Dermis blood vessel endothelial cell (primary cell): ENCODE data around the gene PLXND1. TPM values are rescaled to one million over a fixed set of nuclear protein-coding genes. Genes with fewer than 3 reads are reported as not detected.

Experiments used
- DNase-seq: peaks from one replicate; pipeline ENCODE4 v3.0.0; 2010
- total RNA-seq: library from RNA; depleted of rRNA; stranded (reverse); fragments of >200 nt; gene quantifications from 2 replicates; pipeline ENCODE4 v1.2.3, GENCODE V29; 2014

Gene PLXND1
- total RNA-seq, 1 donor from 2014 or later = 415 TPM

DNA sequence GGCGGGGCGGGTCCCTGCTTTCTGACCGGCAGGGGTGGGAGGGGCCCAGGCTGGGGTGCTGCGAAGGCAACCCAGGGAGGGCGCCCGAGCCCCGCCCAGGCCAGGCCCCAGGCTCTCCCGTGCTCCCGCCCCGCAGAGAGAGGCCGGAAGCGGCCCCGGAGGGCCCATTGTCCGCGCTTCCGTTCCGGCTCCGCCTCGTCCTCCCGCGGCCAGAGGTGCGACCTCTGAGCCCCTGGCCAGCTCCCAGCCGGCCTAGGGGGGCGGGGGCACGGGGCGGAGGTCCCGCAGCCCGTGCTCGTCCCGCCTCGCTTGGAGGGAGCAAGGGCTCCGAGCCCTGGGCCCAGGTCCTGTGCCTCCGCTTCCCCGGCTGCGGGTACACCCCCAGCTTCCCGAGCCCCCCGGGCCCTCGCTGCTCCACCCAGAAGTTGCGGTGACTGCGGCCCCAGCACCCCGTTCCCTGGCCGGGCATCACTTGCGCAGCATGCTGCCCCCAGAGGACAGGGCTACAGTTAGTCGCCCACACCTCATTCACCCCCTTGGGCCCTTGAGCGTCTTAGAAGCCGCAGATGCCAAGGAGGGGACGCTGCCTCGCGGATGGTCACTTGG lies 20.4 kb upstream of the PLXND1 start:
- peak; percentile 85 for DNase-seq

DNA sequence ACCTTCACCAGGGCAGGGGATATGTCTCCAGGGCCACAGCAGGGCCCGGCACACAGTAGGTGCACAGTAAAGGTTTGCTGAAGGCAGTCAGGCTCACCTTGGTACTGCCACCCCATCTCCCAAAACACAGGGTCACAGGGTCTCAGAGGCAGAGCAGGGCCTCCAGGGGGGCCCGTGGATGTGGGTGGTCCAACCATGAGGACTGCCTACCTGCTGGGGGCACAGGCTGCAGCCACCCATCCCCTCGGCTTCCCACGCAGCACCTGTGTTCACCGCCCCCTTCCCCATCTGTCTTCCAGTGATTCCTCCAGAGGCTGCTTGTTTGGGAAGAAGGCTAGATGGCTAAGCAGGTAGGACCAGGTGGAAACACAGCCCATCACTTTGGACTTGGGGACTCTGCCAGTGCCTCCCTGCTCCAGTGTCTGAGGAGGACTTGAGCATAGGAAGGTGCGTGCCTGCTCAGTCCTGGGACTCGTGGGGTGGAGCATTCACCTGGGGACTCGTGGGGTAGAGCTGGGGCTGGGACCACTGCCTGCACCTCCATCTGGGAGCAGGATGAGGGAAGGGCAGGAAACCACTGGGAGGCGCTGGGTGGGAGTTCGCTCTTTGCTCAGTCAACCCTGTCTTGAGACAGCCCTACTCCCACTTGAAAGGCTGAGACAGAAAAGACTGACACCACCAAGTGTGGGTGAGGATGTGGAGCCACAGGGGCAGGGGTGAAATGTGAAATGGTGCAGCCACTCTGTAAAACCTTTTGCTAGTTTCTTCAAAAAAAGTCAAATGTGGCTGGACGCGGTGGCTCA lies 18.8 kb upstream of the PLXND1 start:
- peak; percentile 68 for DNase-seq

DNA sequence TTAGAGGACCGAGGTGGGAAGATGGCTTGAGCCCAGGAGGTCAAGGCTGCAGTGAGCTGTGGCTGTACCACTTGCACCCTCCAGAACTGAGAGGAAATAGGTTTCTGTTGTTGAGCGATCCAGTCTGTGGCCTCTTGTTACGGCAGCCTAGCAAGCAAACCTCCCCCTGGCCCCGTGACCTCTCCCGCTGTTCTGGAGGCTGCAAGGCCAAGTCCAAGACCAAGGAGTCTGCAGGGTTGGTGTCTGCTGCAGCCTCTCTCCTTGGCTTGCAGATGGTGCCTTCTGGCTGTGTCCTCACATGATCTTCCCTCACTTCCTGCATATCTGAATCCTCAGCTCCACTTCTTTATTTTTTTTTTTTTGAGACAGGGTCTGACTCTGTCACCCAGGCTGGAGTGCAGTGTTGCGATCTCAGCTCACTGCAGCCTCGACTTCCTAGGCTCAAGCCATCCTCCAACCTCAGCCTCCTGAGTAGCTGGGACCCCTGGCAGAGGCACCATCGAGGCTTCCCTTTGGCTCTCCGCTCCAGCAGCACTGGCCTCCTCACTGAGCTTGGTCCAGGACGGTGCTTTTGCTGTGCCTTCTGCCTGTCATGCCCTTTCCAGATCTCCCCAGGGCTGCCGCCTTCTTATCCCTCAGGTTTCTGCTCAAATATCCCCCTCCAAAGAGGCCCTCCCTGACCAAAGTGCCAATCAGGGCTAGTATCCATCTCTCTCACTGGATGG lies 18.0 kb upstream of the PLXND1 start:
- peak; percentile 36 for DNase-seq

DNA sequence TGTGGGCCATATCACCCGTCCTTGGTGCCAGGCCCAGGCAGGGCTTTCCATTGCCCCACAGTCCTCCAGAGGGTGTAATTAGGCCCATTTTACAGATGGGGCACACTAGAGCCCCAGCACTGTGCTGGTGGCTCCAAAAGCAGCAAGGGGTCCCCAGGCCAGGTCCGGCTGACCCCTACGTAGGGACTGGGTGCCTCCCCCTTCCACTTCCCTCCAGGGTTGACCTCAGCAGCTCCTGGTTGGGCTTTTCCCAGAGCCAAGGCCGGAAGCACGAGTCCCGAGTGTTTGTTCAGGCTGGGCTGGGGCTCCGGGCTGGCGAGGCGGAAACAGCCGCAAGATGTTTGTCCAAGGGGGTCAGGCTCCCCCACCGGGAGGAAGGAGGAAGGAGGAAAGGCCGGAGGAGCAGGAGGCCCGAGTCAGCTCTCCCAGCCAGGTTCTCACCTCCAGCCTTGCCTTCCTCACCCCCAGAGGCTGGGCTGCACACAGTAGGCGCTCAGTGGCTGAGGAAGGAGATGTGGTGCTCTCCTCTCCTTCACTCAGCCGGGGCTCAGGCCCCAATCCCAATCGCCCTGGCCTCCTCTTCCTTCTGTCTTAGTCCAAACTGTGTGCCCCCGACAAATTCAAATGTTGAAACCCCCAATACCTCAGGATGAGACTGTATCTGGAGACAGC lies 17.1 kb upstream of the PLXND1 start:
- DNase-seq = peak; percentile 98

DNA sequence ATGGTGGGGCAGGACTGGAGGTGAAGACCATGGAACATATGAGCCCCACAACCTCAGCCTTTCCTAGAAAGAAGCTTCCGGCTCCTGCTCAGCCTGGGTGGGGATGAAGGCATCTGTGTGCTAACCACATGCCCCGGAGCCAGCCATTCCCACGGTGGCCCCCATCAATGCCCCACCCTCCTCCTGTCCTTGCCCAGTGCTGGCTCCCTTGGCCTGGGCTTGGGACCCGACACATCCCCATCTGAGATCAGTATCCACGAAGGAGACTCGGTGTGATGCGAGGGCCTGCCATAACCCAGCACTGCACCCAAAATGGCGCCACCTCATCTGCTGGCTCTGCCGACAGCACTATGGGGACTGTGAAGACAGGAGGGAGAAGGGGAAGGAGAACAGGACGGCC lies 16.5 kb upstream of the PLXND1 start:
- no peak for DNase-seq

DNA sequence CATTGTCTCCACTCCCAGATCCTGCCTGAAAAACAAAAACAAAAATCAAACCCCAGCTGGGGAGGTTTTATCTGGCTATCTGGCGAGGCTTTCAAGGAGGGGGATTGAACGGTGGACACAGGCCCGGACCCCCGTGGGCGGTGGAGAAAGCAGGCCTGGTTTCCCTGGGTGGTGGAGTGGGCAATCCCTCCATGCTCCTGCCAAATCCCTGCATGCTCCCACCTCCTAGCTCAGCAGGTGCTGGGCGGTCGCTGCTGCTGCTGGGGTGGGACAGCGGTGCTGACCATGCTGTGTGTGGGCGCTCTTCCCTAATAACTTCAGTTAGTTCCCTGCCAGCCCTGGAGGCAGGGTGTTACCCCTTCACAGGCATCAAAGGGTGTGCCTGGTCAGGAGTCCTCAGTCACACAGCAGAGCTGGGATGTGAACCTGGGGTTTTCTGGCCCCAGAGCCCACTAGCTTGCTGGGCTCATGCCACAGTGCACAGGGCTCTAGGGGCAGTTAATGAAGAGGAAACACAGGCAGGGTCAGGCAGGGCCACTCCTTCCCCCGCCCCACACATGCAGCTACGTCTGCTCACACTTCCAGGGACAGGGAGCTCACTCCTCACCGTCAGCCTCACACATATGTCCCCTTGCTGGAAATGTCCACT lies 15.9 kb upstream of the PLXND1 start:
- peak; percentile 62 for DNase-seq

DNA sequence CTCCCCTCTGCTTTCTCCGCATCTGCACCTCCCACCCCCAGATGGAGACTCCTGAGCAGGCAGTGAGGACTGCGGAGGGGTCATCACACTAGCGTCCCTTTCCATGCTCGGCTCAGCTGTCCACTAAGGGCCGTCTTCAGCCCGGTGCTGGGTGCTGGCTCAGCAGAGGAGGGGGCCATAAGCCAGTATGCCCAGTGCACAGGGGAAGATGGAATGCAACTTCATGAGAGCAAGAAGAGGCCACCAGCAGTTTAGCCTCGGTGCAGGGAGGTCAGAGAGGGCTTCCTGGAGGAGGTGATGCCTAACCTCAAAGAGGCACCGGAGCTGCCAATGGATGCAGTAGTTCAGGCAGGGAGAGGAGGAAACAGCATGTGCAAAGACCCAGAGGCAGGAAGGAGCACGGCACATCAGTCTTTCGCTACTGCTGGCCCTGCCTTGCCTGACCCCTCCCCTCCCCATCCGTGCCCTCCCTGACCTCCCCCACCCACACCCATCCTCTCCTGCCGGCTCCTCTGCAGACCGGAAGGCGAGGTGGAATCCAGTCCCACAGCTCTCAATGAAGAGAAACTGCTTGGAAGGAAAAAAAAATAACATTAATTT lies 15.2 kb upstream of the PLXND1 start:
- peak; percentile 71 for DNase-seq

DNA sequence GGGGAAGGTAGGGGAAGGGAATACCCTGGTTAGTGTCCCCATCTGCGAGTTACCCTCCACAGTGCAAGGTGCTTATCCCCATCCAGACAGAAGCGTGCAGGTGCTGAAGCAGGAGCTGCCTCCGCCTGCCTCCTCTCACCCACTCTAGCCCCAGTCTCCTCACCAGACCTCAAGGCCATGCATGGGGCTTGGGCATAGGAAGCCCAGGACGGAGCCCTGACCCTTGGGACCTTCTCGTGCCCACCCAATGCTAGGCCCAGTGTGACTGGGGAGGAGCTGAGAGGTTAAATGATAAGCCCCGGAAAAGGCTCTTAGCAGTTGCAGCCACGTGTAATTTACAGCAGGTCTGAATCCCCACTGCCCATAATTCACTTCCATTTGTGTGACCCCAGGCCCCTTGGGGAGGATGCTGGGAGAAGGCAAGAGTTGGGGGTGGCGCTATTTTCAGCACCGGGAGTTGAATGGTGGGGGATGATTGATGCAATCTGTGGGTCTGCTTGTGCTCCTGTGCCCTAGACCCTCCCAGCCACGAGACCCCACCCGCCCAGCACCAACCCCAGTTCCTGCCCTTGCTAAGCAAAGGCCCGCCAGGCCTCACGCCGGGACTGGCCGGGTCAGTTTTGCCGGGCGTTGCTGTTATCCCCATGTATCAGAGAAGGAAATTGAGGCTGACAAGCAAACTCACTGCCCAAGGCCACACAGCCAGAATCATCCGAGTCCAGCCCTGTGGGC lies 14.5 kb upstream of the PLXND1 start:
- DNase-seq = no peak

DNA sequence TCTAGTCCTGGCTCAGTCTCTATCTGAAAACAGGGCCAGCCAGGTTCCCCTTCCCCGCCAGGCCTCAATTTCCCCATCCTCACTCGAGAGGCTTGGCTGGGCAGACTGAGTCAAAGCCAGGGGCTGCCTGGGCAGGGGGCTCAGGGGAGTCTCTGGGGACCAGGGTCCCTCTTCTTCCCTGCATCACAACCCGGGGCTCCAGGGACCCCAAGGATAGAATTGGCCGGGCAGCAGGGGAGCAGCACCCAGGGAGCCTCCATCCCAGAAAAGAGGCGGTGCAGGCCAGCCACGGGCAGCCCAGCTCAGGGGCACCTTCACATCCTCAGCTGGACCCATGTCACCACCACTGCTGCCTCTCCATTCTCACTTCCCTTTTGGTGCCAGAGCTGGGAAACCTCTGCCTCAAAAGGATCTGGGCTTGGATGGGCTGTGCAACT lies 13.3 kb upstream of the PLXND1 start:
- no peak for DNase-seq

DNA sequence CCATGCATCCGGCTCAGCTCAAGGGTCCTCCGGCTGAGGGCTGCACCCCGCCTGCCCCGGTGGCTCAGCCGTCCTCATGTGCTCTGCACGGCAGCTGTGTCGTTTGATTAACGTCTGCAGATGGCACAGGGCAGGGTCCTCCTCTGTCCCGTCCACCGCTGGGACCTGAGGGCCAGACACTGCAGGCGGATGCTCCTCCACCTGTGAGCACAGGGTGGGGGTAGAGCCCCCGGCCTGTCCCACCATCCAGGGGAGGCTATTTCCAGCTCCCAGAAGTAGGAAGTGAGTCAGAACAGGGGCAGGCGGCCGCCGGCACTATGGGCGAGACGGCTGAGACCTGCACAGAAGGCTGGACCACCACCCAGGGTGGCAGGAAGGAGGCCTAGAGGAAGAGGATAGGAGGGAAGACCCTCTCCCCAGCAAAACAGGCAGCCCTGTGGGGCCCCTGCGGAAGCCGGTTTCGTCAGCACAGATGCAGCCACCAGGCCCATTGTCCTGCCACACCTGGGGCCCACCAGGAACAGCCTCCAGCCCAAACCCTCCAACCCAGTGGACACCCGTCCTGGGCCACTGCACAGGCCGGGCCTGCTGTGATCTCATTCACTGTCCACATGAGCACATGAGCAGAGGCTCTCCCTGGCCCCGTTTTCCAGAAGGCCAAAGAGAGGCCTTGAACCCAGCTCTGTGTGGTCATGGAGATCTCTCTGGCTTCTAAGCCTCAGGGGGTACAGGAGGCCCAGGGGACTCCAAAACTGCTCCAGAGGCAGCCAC lies 12.6 kb upstream of the PLXND1 start:
- peak; percentile 68 for DNase-seq

DNA sequence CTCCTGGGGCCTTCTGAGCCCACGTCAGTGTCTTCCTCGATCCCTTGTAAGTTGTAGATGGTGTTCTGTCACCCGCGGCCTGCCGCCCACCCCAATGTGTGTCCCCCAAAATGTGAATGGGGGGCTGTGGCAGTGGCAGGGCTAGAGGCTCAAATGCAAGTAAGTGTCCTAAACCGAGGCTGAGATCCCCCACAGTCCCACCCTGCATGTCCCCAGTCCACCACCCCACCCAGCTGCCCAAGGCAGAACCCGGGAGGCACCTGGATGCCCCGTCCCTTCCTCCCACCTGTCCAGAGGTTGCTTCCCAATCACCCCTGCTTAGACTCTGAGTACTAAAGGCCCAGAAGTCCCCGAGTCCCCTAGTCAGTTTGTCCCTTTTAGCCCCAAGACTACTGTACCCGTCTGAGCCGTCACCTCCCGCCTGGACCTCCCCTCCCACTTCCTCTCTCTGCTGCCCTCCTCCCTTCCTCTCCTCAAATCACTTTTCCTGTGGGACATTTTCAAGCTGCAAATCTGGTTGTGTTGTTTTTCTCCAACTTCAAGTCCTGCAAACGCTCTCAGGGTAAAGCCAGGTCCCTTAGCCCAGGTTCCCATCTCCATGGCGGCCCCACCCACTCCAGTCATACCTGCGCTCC lies 11.8 kb upstream of the PLXND1 start:
- DNase-seq = no peak

DNA sequence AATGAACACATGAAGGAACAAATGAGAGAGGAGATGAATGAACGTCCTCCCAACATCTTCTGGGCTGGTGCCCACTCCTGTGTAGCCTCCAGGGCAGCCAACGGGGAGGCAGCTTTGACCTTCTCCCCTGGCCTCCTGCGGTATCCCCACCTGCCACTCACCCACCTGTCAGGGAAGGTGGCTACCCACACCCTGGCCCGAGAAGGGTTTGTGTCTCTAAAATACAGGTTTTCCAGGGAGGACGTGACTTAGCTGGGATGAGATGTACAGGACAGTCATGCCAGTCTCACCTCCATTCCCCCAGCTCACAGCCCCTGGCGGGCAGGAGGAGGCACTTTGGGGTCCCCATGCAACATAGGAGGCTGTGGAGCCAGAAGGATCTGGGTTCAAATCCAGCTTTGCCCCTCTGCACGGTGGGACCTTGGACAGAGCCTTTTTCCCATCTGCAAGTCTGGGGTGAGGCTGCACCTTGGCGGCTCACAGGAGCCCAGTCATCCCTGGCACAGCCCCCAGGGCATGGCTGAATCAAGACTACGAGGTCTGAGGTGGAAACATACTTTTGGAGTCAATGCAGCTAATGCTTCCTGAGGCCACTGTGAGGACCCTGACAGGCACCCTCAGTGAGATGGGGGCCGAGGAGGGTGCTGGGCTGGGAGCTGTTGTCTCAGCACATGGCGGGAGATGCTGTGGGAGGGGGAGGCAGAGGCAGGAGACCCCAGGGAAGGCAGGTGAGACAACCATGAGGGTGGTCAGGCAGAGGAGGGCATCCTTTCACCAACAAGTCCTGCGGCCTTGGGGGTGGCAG lies 11.1 kb upstream of the PLXND1 start:
- DNase-seq = no peak

DNA sequence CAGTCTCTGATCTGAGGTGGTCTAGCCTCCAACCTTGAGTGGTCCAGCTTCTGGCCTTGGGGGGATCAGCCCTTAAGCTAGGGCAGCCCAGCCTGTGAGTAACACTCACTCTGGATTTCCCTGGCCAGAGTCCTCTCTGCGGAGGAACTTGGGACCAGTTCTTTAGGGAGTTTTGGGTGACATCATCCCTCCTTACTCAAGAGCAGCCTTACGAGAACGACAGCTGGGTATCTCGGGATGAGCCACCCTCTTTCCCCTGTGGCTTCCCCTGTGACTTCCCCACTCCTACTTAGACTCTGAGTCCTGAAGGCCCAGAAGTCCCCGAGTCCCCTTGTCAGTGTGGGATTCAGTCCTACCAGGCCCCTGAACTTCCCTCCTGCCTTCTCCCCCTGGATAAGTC lies 10.2 kb upstream of the PLXND1 start:
- peak; percentile 35 for DNase-seq

DNA sequence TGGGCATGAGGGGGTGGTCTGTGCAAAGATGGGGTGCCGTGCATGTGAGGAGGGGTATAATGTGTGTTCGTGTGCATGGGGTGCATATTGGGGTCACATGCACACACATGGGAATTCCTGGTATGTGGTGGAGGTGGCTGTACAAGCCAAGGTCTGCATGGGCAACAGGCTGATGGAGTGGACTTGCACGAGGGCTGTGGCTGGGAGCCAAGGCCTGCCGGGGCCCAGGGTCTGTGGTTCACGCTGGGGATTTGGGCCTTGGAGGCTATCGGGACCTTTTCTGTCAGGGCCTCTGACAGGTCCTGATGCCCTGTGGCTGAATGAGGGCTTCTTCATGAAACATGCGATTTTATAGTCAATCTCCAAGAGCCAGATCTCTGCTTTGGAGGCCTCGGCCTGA lies 9.8 kb upstream of the PLXND1 start:
- DNase-seq = peak; percentile 7

DNA sequence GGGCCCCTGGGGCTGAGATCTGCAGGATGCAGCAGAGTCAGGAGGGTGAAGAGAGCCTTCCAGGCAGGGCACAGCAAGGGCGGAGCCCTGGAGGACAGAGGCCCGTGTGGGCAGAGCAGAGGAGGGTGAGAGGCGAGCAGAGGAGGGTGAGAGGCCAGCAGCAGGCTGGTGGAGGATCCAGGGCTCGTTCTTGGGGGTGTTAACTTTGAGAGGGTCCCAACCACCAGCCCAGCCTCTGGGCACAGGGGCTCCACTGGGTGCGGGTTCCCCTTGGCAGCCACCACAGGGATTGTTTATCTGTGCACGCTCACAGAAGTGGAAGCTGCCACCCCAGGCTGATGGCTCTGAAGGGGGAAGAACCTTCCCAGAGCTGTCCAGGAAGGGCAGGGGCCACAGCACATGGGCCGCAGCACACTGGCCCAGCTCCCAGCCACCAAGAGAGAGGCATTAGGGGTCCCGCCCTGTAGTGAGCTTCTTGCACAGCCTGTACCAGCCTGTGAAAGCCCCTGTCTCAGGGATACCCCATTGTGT lies 9.3 kb upstream of the PLXND1 start:
- DNase-seq = no peak

DNA sequence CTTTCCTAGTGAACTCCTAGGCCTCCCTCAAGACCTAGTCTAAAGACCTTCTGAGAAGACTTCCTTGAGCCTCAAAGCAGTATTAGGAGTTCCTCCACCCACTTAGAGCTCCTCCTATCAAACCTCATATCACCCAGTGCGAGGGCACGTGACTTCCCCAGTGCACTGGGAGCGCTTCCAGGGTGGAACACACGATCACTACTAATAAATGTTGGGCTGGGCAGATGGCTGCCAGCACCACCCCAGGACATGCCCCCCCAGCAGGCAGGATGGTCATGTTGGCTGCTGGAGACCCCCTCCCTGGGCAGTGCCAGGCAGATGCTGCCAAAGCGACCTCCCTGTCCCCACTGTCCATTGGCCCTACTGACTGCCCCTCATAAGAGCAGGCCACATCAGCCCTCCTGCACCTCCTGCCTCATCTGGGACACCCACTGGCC lies 8.5 kb upstream of the PLXND1 start:
- peak; percentile 35 for DNase-seq

DNA sequence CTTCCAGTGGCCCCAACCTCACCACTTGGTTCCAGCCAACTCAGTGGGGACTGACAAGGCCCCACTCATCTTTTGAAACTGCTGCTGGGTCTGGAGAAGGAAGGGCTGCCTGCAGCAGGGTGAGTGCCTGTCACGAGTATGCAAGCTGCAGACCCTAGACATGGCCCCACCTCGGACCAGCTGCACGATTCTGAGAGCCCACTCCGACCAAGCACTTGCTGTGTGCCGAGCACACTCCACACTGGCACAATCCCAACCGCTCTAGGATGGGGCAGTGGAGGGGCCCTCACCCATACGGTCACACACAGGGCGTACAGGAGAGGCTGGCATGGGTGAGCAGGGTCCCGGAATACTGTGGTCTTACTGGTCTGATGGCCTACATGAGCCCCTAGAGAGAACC lies 8.0 kb upstream of the PLXND1 start:
- no peak for DNase-seq

DNA sequence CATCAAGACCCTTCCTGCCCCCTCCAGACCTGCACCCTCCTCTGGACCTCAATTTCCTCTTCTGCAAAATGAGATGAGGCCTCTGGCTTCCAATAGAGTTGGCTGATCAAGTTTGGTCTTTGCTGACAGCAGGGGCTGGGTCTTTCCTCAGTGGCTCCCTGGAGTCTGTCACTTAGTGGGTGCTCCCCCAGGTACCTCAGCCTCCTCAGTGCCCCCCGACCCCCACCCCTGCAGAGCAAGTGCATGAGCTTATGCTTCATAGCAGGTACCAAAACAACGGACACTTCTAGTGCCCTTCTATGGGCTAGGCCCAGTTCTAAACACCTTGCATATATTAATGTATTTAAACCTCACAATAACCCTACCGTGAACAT lies 6.9 kb upstream of the PLXND1 start:
- DNase-seq = no peak
